GM06990 (cell line): ENCODE data around the gene ALOX5.
"Not testable (repeated sequence)": the region's sequence is repeated elsewhere in the genome, so short reads cannot be mapped to it uniquely, and the experiment has no call there.

Experiments used
- DNase-seq: peaks from one replicate; pipeline ENCODE4 v3.0.0-alpha.2; 2011; ENCODE audit not compliant: insufficient read length; ENCODE audit errors: extremely low read depth
- H3K27me3 ChIP-seq: replicated peaks from 2 replicates; pipeline ENCODE4 v1.6.0; 2011; ENCODE audit warnings: low read length; ENCODE audit not compliant: control insufficient read depth, insufficient read depth
- H3K36me3 ChIP-seq: 2 replicates; pipeline ENCODE4 v1.5.1; 2011; ENCODE audit warnings: low read length; ENCODE audit not compliant: control insufficient read depth, insufficient read depth
- H3K4me3 ChIP-seq: replicated peaks from 2 replicates; pipeline ENCODE4 v1.5.1; 2011; ENCODE audit warnings: low read depth, mild to moderate bottlenecking, control low read depth, low read length
- TF ChIP-seq, protein P1 (sequence below): IDR thresholded peaks from 2 replicates; pipeline ENCODE4 v1.5.1; 2011; ENCODE audit warnings: low read length, control low read depth, mild to moderate bottlenecking, inconsistent platforms; ENCODE audit not compliant: insufficient read depth, poor library complexity, severe bottlenecking

The ALOX5 gene

DNA sequence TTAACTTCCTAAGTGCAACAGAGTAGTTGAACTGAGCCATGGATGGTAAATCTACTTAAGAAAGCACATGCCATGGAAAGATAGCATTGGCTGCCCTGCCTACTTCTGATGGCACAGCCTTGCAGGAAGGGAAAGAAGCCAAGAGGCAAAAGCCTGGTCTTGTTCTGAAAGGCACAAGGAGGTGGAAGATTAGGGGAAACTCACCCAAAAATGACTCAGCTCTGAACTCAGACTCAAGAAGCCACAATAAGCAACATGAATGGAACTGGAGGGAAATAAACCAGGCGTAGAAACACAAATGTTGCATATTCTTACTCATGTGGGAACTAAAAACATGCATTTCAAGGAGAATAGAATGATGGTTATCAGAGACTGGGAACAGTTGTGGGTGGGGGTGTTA, 20.8 kb upstream of the ALOX5 start:
- no peaks in the 10 kb centered on the region for H3K27me3 ChIP-seq
- peak; percentile 32 for DNase-seq
- TF ChIP-seq, protein P1, sequence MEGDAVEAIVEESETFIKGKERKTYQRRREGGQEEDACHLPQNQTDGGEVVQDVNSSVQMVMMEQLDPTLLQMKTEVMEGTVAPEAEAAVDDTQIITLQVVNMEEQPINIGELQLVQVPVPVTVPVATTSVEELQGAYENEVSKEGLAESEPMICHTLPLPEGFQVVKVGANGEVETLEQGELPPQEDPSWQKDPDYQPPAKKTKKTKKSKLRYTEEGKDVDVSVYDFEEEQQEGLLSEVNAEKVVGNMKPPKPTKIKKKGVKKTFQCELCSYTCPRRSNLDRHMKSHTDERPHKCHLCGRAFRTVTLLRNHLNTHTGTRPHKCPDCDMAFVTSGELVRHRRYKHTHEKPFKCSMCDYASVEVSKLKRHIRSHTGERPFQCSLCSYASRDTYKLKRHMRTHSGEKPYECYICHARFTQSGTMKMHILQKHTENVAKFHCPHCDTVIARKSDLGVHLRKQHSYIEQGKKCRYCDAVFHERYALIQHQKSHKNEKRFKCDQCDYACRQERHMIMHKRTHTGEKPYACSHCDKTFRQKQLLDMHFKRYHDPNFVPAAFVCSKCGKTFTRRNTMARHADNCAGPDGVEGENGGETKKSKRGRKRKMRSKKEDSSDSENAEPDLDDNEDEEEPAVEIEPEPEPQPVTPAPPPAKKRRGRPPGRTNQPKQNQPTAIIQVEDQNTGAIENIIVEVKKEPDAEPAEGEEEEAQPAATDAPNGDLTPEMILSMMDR = no peak
- H3K36me3 ChIP-seq = no peaks in the 10 kb centered on the region
- H3K4me3 ChIP-seq = no peak overlapping the region

DNA sequence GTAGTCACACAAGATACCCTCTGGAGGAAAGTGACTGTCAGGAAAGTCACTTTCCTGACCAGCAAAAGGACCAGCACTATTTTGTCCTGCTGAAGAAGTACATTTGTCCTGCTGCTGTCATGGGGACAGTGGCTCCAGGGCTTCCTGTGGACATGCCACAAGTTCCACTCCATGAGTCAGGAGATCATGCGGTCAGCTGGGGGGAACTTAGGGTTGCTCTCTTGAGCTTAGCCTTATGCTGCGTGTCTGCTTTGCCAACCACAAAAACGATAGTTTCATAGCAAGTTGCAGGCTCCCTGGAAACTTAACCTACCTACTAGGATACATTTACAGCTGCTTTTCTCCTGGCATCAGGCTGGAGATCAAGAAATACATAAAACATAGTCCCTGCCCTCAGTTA, 19.8 kb upstream of the ALOX5 start:
- Histone ChIP-seq H3K36me3 (no peaks in the 10 kb centered on the region), H3K4me3 (no peak overlapping the region), H3K27me3 (no peaks in the 10 kb centered on the region)
- TF ChIP-seq, protein P1 = no peak
- DNase-seq = no peak

DNA sequence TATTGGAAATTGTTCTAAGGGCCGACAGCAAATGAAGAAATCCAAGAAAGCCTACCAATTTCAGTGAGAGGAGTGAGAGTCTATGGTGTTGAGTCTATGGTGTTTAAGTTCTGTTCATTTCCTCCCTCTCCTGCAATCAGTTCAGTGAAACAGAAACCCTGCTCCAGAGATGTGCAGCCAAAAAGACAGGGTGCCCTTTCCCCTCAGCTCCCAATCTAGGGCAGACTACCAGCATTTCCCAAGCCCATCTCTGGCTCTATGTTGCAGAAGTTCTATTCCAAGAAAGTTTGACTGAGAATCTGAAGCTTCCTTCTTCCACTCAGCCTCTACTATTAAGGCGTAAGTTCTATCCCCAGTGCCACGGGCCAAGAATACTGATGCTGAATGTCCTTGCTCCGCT, 18.5 kb upstream of the ALOX5 start:
- H3K27me3 ChIP-seq = no peaks in the 10 kb centered on the region
- H3K36me3 ChIP-seq = no peaks in the 10 kb centered on the region
- TF ChIP-seq, protein P1 = no peak
- H3K4me3 ChIP-seq = no peak overlapping the region
- DNase-seq = no peak

DNA sequence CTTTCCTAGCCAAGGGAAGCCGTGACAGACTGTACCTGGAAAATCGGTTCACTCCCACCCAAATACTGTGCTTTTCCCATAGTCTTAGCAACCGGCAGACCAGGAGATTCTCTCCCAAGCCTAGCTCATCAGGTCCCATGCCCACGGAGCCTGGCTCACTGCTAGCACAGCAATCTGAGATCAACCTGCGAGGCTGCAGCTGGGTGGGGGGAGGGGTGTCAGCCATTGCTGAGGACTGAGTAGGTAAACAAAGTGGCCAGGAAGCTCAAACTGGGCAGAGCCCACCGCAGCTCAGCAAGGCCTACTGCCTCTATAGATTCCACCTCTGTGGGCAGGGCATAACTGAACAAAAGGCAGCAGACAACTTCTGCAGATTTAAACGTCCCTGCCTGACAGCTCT, 15.1 kb upstream of the ALOX5 start:
- H3K4me3 ChIP-seq, H3K27me3 ChIP-seq, DNase-seq, H3K36me3 ChIP-seq: not testable (repeated sequence)

DNA sequence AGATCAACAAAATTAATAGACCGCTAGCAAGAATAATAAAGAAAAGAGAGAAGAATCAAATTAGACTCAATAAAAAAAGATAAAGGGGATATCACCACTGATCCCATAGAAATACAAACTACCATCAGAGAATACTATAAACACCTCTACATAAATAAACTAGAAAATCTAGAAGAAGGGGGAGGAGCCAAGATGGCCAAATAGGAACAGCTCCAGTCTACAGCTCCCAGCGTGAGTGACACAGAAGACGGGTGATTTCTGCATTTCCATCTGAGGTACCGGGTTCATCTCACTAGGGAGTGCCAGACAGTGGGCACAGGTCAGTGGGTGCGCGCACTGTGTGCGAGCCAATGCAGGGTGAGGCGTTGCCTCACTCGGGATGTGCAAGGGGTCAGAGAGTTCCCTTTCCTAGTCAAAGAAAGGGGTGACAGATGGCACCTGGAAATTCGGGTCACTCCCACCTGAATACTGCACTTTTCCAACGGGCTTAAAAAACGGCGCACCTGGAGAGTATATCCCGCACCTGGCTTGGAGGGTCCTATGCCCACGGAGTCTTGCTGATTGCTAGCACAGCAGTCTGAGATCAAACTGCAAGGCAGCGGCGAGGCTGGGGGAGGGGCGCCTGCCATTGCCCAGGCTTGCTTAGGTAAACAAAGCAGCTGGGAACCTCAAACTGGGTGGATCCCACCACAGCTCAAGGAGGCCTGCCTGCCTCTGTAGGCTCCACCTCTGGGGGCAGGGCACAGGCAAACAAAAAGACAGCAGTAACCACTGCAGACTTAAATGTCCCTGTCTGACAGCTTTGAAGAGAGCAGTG, 11.8 kb upstream of the ALOX5 start:
- not testable (repeated sequence) for H3K4me3 ChIP-seq, H3K27me3 ChIP-seq, H3K36me3 ChIP-seq, DNase-seq

DNA sequence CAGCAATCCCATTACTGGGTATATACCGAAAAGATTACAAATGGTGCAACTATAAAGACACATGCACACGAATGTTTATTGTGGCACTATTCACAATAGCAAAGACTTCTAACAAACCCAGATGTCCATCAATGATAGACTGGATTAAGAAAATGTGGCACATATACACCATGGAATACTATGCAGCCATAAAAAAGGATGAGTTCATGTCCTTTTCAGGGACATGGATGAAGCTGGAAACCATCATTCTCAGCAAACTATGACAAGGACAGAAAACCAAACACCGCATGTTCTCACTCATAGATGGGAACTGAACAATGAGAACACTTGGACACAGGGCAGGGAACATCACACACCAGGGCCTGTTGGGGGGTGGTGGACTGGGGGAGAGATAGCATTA, 6.4 kb upstream of the ALOX5 start:
- not testable (repeated sequence) for DNase-seq, H3K4me3 ChIP-seq, H3K36me3 ChIP-seq, H3K27me3 ChIP-seq

DNA sequence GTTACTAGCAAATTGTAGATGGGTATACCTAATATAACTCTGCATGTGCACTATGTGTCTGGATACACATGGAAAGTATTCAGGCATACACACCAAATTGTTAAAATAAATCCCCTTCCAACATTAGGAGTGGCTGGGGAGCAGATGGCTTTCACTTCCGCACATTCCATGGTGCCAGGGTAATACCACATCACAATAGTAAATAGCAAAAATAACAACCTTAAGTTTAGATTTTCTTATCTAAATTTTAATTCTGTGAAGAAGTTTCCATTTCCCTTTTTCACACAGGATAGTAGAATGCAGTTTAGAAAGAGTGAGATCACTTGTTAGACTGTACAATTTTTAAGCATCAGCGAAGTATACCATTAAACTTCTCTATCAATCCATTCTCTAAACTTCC, 5.8 kb upstream of the ALOX5 start:
- no peak for DNase-seq
- TF ChIP-seq, protein P1 = no peak
- no peak overlapping the region for H3K4me3 ChIP-seq
- no peaks in the 10 kb centered on the region for H3K27me3 ChIP-seq
- no peaks in the 10 kb centered on the region for H3K36me3 ChIP-seq
